ENCODE data around the gene DHODH.

DNA sequence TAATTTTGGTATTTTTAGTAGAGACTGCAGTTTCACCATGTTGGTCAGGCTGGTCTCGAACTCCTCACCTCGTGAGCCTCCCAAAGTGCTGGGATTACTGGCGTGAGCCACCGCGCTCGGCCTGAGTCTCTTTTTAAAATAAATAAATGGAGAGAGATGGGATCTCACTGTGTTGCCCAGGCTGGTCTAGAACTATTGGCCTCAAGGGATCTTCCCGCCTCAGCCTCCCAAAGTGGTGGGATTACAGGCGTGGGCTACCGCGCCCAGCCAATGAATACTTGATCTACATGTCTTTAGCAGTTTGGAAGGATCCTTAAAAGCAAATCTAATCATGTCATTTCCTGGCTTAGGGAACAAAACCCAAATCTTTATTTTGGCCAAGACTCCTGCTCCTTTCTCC, 1.2 kb downstream of the DHODH start:
- TF ChIP-seq, protein P1, sequence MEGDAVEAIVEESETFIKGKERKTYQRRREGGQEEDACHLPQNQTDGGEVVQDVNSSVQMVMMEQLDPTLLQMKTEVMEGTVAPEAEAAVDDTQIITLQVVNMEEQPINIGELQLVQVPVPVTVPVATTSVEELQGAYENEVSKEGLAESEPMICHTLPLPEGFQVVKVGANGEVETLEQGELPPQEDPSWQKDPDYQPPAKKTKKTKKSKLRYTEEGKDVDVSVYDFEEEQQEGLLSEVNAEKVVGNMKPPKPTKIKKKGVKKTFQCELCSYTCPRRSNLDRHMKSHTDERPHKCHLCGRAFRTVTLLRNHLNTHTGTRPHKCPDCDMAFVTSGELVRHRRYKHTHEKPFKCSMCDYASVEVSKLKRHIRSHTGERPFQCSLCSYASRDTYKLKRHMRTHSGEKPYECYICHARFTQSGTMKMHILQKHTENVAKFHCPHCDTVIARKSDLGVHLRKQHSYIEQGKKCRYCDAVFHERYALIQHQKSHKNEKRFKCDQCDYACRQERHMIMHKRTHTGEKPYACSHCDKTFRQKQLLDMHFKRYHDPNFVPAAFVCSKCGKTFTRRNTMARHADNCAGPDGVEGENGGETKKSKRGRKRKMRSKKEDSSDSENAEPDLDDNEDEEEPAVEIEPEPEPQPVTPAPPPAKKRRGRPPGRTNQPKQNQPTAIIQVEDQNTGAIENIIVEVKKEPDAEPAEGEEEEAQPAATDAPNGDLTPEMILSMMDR (IDR thresholded peaks at IDR 0.05): no peak
- TF ChIP-seq, protein P2, sequence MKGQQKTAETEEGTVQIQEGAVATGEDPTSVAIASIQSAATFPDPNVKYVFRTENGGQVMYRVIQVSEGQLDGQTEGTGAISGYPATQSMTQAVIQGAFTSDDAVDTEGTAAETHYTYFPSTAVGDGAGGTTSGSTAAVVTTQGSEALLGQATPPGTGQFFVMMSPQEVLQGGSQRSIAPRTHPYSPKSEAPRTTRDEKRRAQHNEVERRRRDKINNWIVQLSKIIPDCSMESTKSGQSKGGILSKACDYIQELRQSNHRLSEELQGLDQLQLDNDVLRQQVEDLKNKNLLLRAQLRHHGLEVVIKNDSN (CRISPR knock-in tag; IDR thresholded peaks at IDR 0.05): no peak
- TF ChIP-seq GABPB1 (CRISPR knock-in tag; IDR thresholded peaks at IDR 0.05) (no peak), IRF2 (CRISPR knock-in tag; IDR thresholded peaks at IDR 0.05; ENCODE audit: borderline replicate concordance, low read depth) (no peak), JAZF1 (CRISPR knock-in tag; IDR thresholded peaks at IDR 0.05) (no peak), HMGA2 (CRISPR knock-in tag; IDR thresholded peaks at IDR 0.05) (no peak), ZNF396 (CRISPR knock-in tag; IDR thresholded peaks at IDR 0.05; ENCODE audit: borderline replicate concordance) (no peak), ZNF138 (CRISPR knock-in tag; conservative IDR thresholded peaks at IDR 0.05) (no peak), ZNF263 (CRISPR knock-in tag; IDR thresholded peaks at IDR 0.05; ENCODE audit: low read depth) (no peak), JUN (CRISPR knock-in tag; IDR thresholded peaks at IDR 0.05) (no peak)
- TF ChIP-seq, protein P3, sequence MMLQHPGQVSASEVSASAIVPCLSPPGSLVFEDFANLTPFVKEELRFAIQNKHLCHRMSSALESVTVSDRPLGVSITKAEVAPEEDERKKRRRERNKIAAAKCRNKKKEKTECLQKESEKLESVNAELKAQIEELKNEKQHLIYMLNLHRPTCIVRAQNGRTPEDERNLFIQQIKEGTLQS (CRISPR knock-in tag; conservative IDR thresholded peaks at IDR 0.05): no peak
- TF ChIP-seq, protein P4, sequence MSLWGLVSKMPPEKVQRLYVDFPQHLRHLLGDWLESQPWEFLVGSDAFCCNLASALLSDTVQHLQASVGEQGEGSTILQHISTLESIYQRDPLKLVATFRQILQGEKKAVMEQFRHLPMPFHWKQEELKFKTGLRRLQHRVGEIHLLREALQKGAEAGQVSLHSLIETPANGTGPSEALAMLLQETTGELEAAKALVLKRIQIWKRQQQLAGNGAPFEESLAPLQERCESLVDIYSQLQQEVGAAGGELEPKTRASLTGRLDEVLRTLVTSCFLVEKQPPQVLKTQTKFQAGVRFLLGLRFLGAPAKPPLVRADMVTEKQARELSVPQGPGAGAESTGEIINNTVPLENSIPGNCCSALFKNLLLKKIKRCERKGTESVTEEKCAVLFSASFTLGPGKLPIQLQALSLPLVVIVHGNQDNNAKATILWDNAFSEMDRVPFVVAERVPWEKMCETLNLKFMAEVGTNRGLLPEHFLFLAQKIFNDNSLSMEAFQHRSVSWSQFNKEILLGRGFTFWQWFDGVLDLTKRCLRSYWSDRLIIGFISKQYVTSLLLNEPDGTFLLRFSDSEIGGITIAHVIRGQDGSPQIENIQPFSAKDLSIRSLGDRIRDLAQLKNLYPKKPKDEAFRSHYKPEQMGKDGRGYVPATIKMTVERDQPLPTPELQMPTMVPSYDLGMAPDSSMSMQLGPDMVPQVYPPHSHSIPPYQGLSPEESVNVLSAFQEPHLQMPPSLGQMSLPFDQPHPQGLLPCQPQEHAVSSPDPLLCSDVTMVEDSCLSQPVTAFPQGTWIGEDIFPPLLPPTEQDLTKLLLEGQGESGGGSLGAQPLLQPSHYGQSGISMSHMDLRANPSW (CRISPR knock-in tag; conservative IDR thresholded peaks at IDR 0.05; ENCODE audit: low read depth): no peak
